NCI-H2196 (cell line): Measurements from ENCODE around the gene ZNF771.

Experiments
- DNase-seq: peaks from one replicate; lab custom pipeline; 2025; ENCODE audit not compliant: unreplicated experiment; lab: John Stamatoyannopoulos, UW

ZNF771 gene

GRCh38 chr16:30397776-30398660, 9.4 kb upstream of the ZNF771 start:
- no peak for DNase-seq

GRCh38 chr16:30398661-30399434, 8.6 kb upstream of the ZNF771 start:
- no peak for DNase-seq

- no peak for DNase-seq
Observed at GRCh38 chr16:30399435-30400186, 7.8 kb upstream of the ZNF771 start.

- DNase-seq, result no peak
Observed at GRCh38 chr16:30401768-30402425, 5.5 kb upstream of the ZNF771 start.

GRCh38 chr16:30406795-30407101, 658 bp upstream of the ZNF771 start:
- no peak for DNase-seq

- no peak for DNase-seq
Observed at GRCh38 chr16:30407804-30408534, 563 bp downstream of the ZNF771 start.

GRCh38 chr16:30409125-30410060, 2.0 kb downstream of the ZNF771 start:
- DNase-seq, result peak; percentile 89

GRCh38 chr16:30413112-30413806, 5.9 kb downstream of the ZNF771 start:
- DNase-seq, result no peak

- DNase-seq, result no peak
Observed at GRCh38 chr16:30414159-30414558, 6.8 kb downstream of the ZNF771 start.

- DNase-seq, result no peak
Observed at GRCh38 chr16:30416047-30416603, 8.7 kb downstream of the ZNF771 start.

GRCh38 chr16:30416624-30417528, 9.5 kb downstream of the ZNF771 start:
- DNase-seq, result peak; percentile 42

- peak; percentile 98 for DNase-seq
Observed at GRCh38 chr16:30417529-30418349, 10.3 kb downstream of the ZNF771 start.

GRCh38 chr16:30418350-30419181, 11.2 kb downstream of the ZNF771 start:
- DNase-seq, result no peak

- no peak for DNase-seq
Observed at GRCh38 chr16:30421010-30421409, 13.6 kb downstream of the ZNF771 start.

- DNase-seq, result no peak
Observed at GRCh38 chr16:30428055-30428454, 20.6 kb downstream of the ZNF771 start.

- no peak for DNase-seq
Observed at GRCh38 chr16:30429418-30429677, 21.9 kb downstream of the ZNF771 start.
